ENCODE measurements around the gene FBXL7. TPM values are rescaled to one million over a fixed set of nuclear protein-coding genes. Genes with fewer than 3 reads are reported as not detected.

The FBXL7 gene
- total RNA-seq, 1 experiment from 2014 or later = not detected

GRCh38 chr5:15776346-15776745 lies 276.4 kb downstream of the FBXL7 start:
- Histone ChIP-seq H3K36me3 (ENCODE audit: control insufficient read depth, insufficient read depth, low read length) (no peaks in the 10 kb centered on the region), H3K27me3 (ENCODE audit: control insufficient read depth, insufficient read depth, low read length) (no peaks in the 10 kb centered on the region), H3K4me3 (ENCODE audit: low read depth in 2 of 2, low read length in 2 of 2) (no peak overlapping the region), H3K4me1 (ENCODE audit: control insufficient read depth, insufficient read depth, low read length) (no peaks in the 10 kb centered on the region), H3K27ac (ENCODE audit: low read length) (no peak overlapping the region), H3K9me3 (ENCODE audit: control insufficient read depth, insufficient read depth, low read depth, low read length) (0 out of 2 replicates have a peak, but pooled peaks cover 3% of the 10 kb centered on the region)
- intact Hi-C loops (cut with micrococcal nuclease; ENCODE audit: unreplicated experiment) = no loop called here
- POLR2A ChIA-PET = no interaction called here
- CTCF ChIA-PET = no interaction called here
- no TSS peak for BruUV-seq (replicated peaks)
- TF ChIP-seq CTCF (IDR thresholded peaks at IDR 0.05) (no peak), TCF7L2 (IDR thresholded peaks at IDR 0.05; ENCODE audit: low read depth, low read length) (no peak), REST (IDR thresholded peaks at IDR 0.05; ENCODE audit: insufficient read depth in 1 of 2, low read depth in 2 of 2, low read length in 1 of 2) (no peak), SIN3A (IDR thresholded peaks at IDR 0.05; ENCODE audit: borderline replicate concordance, insufficient read depth, low read depth, low read length) (no peak), POLR2AphosphoS5 (IDR thresholded peaks at IDR 0.05; ENCODE audit: low read depth, low read length) (no peak)
- ATAC-seq (no peak), DNase-seq (ENCODE audit: low read depth, low spot score) (no peak)
- in situ Hi-C loops (cut with HindIII; ENCODE audit: low pct_unique_long_range_greater_than_20kb, low sequenced_read_pairs) = no loop called here

GRCh38 chr5:15783734-15784133 lies 283.8 kb downstream of the FBXL7 start:
- H3K9me3 ChIP-seq (ENCODE audit: control insufficient read depth, insufficient read depth, low read depth, low read length) = no peaks in the 10 kb centered on the region
- no peaks in the 10 kb centered on the region for H3K36me3 ChIP-seq (ENCODE audit: control insufficient read depth, insufficient read depth, low read length)
- ChIA-PET POLR2A (no interaction called here), CTCF (no interaction called here)
- H3K27ac ChIP-seq (ENCODE audit: low read length) = no peak overlapping the region
- H3K27me3 ChIP-seq (ENCODE audit: control insufficient read depth, insufficient read depth, low read length) = no peaks in the 10 kb centered on the region; the same call in 1 of the 2 replicates
- no peaks in the 10 kb centered on the region for H3K4me1 ChIP-seq (ENCODE audit: control insufficient read depth, insufficient read depth, low read length)
- ATAC-seq = no peak
- intact Hi-C loops (cut with micrococcal nuclease; ENCODE audit: unreplicated experiment) (no loop called here), in situ Hi-C loops (cut with HindIII; ENCODE audit: low pct_unique_long_range_greater_than_20kb, low sequenced_read_pairs) (no loop called here)
- no peak for DNase-seq (ENCODE audit: low read depth, low spot score)
- no peak for TF ChIP-seq SIN3A (IDR thresholded peaks at IDR 0.05; ENCODE audit: borderline replicate concordance, insufficient read depth, low read depth, low read length)
- no TSS peak for BruUV-seq (replicated peaks)
- H3K4me3 ChIP-seq (ENCODE audit: low read depth in 2 of 2, low read length in 2 of 2) = no peak overlapping the region

GRCh38 chr5:15785531-15785981 lies 285.6 kb downstream of the FBXL7 start:
- ATAC-seq = no peak
- BruUV-seq (replicated peaks) = no TSS peak
- no peak for DNase-seq (ENCODE audit: low read depth, low spot score)
- no peak overlapping the region for H3K27ac ChIP-seq (ENCODE audit: low read length)
- in situ Hi-C loops (cut with HindIII; ENCODE audit: low pct_unique_long_range_greater_than_20kb, low sequenced_read_pairs) = no loop called here
- no peak overlapping the region for H3K4me3 ChIP-seq (ENCODE audit: low read depth in 2 of 2, low read length in 2 of 2)
- POLR2A ChIA-PET = no interaction called here
- CTCF ChIA-PET = no interaction called here
- H3K36me3 ChIP-seq (ENCODE audit: control insufficient read depth, insufficient read depth, low read length) = no peaks in the 10 kb centered on the region
- no peaks in the 10 kb centered on the region for H3K9me3 ChIP-seq (ENCODE audit: control insufficient read depth, insufficient read depth, low read depth, low read length)
- no peak for TF ChIP-seq TCF7L2 (IDR thresholded peaks at IDR 0.05; ENCODE audit: low read depth, low read length)
- TF ChIP-seq CTCF (IDR thresholded peaks at IDR 0.05) = no peak
- TF ChIP-seq POLR2AphosphoS5 (IDR thresholded peaks at IDR 0.05; ENCODE audit: low read depth, low read length) = no peak
- TF ChIP-seq SIN3A (IDR thresholded peaks at IDR 0.05; ENCODE audit: borderline replicate concordance, insufficient read depth, low read depth, low read length) = no peak
- intact Hi-C loops (cut with micrococcal nuclease; ENCODE audit: unreplicated experiment) = no loop called here
- H3K4me1 ChIP-seq (ENCODE audit: control insufficient read depth, insufficient read depth, low read length) = no peaks in the 10 kb centered on the region
- H3K27me3 ChIP-seq (ENCODE audit: control insufficient read depth, insufficient read depth, low read length) = no peaks in the 10 kb centered on the region; the same call in 1 of the 2 replicates

All from Panc1 (cell line).